ENCODE data around the gene ST14.
"Not testable (repeated sequence)": the region's sequence is repeated elsewhere in the genome, so short reads cannot be mapped to it uniquely, and the experiment has no call there.

ST14 gene

DNA sequence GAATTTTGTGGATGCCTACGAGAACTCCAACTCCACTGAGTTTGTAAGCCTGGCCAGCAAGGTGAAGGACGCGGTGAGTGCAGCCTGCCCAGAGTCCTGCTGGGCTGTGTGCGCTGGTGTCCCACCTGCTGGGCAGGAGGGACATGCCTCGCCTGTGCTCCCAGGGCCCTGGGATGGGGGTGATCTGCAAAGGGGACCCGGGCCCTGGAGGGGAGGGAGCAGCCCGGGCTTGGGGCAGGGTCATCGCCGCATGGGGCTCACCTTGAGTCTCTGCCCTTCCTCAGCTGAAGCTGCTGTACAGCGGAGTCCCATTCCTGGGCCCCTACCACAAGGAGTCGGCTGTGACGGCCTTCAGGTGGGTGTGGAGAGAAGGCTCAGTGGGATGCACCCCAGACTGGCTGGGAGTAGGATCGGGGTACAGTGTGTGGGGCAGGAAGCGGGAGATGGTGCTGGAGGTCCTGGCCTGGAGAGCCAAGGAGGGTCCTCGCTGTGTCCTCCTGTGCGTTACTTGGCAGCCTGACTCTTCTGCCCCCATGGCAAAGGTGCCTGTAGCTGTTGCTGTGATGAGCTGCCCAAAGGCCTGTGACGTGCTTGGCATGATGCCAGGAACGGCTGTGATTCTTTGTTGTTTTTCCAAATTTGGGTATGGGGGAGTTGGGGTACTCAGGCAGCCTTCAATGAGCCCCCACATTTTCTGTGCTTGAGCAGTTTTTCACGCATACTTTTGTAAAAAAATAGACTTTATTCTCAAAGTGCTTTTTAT, 29.2 kb downstream of the ST14 start:
- Histone ChIP-seq H3K27me3 (ENCODE audit: insufficient read depth, low read length) (no peaks in the 10 kb centered on the region), H3K79me2 (ENCODE audit: control insufficient read depth, insufficient read depth, low read length, unreplicated experiment) (no peaks in the 10 kb centered on the region), H2AFZ (ENCODE audit: low read length, unreplicated experiment) (no peak overlapping the region), H3K36me3 (ENCODE audit: insufficient read depth, low read length) (no peaks in the 10 kb centered on the region), H3K4me3 (ENCODE audit: low read depth, low read length) (no peak overlapping the region), H3K4me1 (ENCODE audit: control insufficient read depth, insufficient read depth, low read length, unreplicated experiment) (no peaks in the 10 kb centered on the region), H3K27ac (ENCODE audit: low read depth, low read length) (no peak overlapping the region)

DNA sequence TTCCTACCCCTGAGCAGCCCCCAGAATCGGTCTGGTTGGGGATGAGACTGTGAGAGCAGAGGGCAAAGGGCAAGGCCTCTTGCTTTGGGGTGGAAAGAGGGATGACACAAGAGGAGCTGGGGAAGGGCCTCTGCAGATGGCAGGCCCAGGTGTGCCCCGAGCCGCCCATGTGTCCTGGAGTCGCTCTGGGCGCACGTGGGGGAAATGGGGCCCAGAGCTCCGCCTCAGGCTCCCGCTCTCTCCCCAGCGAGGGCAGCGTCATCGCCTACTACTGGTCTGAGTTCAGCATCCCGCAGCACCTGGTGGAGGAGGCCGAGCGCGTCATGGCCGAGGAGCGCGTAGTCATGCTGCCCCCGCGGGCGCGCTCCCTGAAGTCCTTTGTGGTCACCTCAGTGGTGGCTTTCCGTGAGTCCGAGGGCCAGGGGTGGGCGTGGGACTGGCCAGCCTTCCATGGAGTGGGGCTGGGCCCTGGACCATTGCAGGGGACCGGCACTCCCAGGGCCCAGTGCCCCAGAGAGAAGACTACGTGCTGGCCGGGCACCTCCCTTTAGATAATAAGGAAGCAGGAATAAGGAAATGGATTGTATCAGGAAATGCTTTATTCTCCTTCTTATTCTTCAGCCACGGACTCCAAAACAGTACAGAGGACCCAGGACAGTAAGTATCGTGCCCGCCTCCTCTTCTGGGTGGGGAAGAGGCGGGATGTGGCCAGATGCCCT, 30.1 kb downstream of the ST14 start:
- Histone ChIP-seq H3K4me1 (ENCODE audit: control insufficient read depth, insufficient read depth, low read length, unreplicated experiment) (no peaks in the 10 kb centered on the region), H3K79me2 (ENCODE audit: control insufficient read depth, insufficient read depth, low read length, unreplicated experiment) (no peaks in the 10 kb centered on the region), H3K4me3 (ENCODE audit: low read depth, low read length) (no peak overlapping the region), H3K27ac (ENCODE audit: low read depth, low read length) (no peak overlapping the region), H2AFZ (ENCODE audit: low read length, unreplicated experiment) (no peak overlapping the region), H3K27me3 (ENCODE audit: insufficient read depth, low read length) (no peaks in the 10 kb centered on the region), H3K36me3 (ENCODE audit: insufficient read depth, low read length) (no peaks in the 10 kb centered on the region)

DNA sequence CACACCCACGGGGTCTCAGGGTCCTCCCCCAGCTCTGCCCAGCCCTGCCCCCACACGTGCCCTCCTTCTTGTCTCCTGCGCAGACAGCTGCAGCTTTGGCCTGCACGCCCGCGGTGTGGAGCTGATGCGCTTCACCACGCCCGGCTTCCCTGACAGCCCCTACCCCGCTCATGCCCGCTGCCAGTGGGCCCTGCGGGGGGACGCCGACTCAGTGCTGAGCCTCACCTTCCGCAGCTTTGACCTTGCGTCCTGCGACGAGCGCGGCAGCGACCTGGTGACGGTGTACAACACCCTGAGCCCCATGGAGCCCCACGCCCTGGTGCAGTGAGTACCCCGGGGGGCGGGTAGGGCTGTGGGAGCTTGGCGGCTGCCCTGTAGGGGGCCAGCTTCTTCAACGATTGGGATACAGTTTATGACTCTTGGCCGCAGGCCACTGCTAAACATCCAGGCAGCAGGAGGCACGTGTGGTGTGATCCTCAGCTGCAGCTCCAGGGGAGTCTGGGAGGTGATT, 30.8 kb downstream of the ST14 start:
- Histone ChIP-seq H3K4me3 (ENCODE audit: low read depth, low read length) (no peak overlapping the region), H3K79me2 (ENCODE audit: control insufficient read depth, insufficient read depth, low read length, unreplicated experiment) (no peaks in the 10 kb centered on the region), H3K36me3 (ENCODE audit: insufficient read depth, low read length) (no peaks in the 10 kb centered on the region), H3K27me3 (ENCODE audit: insufficient read depth, low read length) (no peaks in the 10 kb centered on the region), H3K4me1 (ENCODE audit: control insufficient read depth, insufficient read depth, low read length, unreplicated experiment) (no peaks in the 10 kb centered on the region), H3K27ac (ENCODE audit: low read depth, low read length) (no peak overlapping the region), H2AFZ (ENCODE audit: low read length, unreplicated experiment) (no peak overlapping the region)

DNA sequence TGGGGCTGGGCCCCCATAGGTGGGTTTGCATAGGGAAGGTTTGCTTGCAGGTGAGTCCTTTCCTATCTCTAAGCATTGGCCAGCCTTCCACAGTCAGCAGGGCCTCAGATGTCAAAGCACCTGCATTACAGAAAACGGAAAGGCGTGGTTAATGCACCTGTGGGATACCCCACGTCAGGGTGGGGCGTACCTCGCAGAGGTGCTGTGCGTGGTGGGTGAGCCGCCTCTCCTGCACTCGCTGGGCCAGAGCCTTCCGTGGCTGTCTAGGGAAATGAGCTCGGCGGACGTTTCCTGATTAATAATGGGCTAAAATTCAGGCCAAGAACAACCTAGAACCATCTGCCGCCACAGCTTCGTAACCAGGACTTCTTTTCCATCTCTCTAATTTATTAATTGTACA, 32.3 kb downstream of the ST14 start:
- Histone ChIP-seq H2AFZ (ENCODE audit: low read length, unreplicated experiment) (no peak overlapping the region), H3K4me1 (ENCODE audit: control insufficient read depth, insufficient read depth, low read length, unreplicated experiment) (no peaks in the 10 kb centered on the region), H3K36me3 (ENCODE audit: insufficient read depth, low read length) (no peaks in the 10 kb centered on the region), H3K79me2 (ENCODE audit: control insufficient read depth, insufficient read depth, low read length, unreplicated experiment) (no peaks in the 10 kb centered on the region), H3K27me3 (ENCODE audit: insufficient read depth, low read length) (no peaks in the 10 kb centered on the region), H3K4me3 (ENCODE audit: low read depth, low read length) (no peak overlapping the region), H3K27ac (ENCODE audit: low read depth, low read length) (no peak overlapping the region)

DNA sequence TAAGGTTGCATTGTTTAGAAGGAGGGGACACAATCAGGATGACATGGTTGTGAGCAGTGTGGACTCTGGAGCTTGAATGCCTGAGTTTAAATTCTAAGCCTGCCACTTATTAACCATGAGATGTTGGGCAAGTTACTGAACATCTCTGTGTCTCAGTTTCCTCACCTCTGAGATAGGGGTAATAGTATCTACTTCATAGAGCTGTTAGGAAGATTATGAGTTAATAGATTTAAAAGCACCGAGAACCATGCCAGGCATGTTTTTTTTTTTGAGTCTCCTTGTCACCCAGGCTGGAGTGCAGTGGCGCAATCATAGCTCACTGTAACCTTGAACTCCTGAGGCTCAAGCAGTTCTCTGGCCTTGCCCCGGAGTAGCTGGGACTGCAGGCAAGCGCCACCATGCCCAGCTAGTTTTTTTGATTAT, 33.3 kb downstream of the ST14 start:
- H3K27ac ChIP-seq (ENCODE audit: low read depth, low read length), result no peak overlapping the region

DNA sequence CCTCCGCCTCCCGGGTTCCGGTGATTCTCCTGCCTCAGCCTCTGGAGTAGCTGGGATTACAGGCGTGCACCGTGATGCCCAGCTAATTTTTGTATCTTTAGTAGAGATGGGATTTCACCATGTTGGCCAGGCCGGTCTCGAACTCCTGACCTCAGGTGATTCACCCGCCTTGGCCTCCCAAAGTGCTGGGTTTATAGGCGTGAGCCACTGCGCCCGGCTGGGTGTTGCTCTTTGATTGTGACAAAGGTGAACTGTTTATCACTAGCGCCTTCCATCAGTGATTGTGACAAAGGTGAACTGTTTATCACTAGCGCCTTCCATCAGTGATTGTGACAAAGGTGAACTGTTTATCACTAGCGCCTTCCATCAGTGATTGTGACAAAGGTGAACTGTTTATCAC, 34.0 kb downstream of the ST14 start:
- not testable (repeated sequence) for H3K4me3 ChIP-seq (ENCODE audit: low read depth, low read length); H2AFZ ChIP-seq (ENCODE audit: low read length, unreplicated experiment); H3K27me3 ChIP-seq (ENCODE audit: insufficient read depth, low read length); H3K36me3 ChIP-seq (ENCODE audit: insufficient read depth, low read length); H3K79me2 ChIP-seq (ENCODE audit: control insufficient read depth, insufficient read depth, low read length, unreplicated experiment); H3K4me1 ChIP-seq (ENCODE audit: control insufficient read depth, insufficient read depth, low read length, unreplicated experiment); H3K27ac ChIP-seq (ENCODE audit: low read depth, low read length)

More for the DNA sequence above, 33.3 kb downstream of the ST14 start:
- Histone ChIP-seq H3K36me3 (ENCODE audit: insufficient read depth, low read length) (no peaks in the 10 kb centered on the region), H3K27me3 (ENCODE audit: insufficient read depth, low read length) (no peaks in the 10 kb centered on the region), H2AFZ (ENCODE audit: low read length, unreplicated experiment) (no peak overlapping the region), H3K4me1 (ENCODE audit: control insufficient read depth, insufficient read depth, low read length, unreplicated experiment) (no peaks in the 10 kb centered on the region), H3K4me3 (ENCODE audit: low read depth, low read length) (no peak overlapping the region), H3K79me2 (ENCODE audit: control insufficient read depth, insufficient read depth, low read length, unreplicated experiment) (no peaks in the 10 kb centered on the region)

DNA sequence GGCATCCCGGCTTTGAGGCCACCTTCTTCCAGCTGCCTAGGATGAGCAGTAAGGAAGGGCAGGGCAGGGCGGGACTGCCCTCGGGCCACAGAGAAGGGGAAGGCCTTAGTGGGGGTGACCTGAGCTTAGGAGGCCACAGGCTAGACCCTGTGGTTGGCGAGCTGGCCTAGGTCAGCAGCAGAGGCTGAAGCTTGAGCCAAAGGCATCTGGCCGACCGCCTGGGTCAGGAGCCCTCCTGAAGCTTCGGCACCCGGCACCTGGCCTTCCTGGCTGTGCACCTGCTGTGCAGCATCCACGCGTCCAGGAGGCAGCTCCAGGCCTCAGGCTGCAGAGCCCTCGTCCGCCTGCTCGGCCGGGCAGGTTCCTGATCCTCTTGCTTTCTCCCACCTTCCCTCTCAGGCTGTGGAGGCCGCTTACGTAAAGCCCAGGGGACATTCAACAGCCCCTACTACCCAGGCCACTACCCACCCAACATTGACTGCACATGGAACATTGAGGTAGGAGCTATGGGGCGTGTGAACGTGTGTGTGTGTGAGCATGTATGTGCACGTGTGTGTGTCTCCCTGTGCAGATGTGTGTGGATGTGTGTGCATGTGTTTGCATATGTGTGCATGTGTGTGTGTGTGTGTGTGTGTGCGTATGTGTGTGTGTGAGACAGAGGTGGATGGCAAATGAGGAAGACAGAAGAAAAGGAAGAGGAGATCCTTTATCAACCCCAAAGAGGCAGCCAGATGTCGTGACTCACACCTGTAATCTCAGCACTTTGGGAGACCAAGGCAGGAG, 34.9 kb downstream of the ST14 start:
- Histone ChIP-seq H3K36me3 (ENCODE audit: insufficient read depth, low read length) (no peaks in the 10 kb centered on the region), H3K27me3 (ENCODE audit: insufficient read depth, low read length) (no peaks in the 10 kb centered on the region), H3K79me2 (ENCODE audit: control insufficient read depth, insufficient read depth, low read length, unreplicated experiment) (no peaks in the 10 kb centered on the region), H2AFZ (ENCODE audit: low read length, unreplicated experiment) (no peak overlapping the region), H3K27ac (ENCODE audit: low read depth, low read length) (no peak overlapping the region), H3K4me3 (ENCODE audit: low read depth, low read length) (no peak overlapping the region), H3K4me1 (ENCODE audit: control insufficient read depth, insufficient read depth, low read length, unreplicated experiment) (no peaks in the 10 kb centered on the region)

DNA sequence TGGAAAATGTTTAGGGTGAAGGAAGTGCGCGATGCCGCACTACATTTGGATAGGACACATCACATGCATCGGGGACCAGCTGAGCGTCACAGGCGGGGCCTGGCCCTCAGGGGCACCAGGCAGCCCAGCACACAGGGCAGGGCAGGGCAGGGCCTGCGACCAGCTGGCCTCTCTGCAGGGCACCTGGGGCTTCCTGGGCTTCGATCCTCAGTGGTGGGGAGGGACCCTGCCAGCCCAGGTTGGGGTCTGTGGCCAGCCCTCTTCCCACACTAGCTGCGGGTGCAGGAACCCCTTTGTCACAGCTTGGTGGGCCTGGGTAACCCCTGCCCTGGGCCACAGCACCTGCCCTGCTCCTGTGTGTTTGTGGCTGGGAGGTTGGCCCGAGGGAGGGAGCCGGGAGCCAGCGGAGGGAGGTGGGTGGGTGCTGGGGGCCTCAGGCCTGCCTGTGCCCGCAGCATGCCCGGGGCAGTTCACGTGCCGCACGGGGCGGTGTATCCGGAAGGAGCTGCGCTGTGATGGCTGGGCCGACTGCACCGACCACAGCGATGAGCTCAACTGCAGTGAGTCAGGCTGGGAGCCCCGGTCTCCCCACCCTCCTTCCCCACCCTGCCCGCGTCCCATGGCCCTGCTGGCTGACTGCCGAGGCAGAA, 37.9 kb downstream of the ST14 start:
- H3K36me3 ChIP-seq (ENCODE audit: insufficient read depth, low read length), result no peaks in the 10 kb centered on the region
- no peak overlapping the region for H3K4me3 ChIP-seq (ENCODE audit: low read depth, low read length)
- no peaks in the 10 kb centered on the region for H3K27me3 ChIP-seq (ENCODE audit: insufficient read depth, low read length)
- no peak overlapping the region for H2AFZ ChIP-seq (ENCODE audit: low read length, unreplicated experiment)
- no peaks in the 10 kb centered on the region for H3K4me1 ChIP-seq (ENCODE audit: control insufficient read depth, insufficient read depth, low read length, unreplicated experiment)
- no peak overlapping the region for H3K27ac ChIP-seq (ENCODE audit: low read depth, low read length)
- H3K79me2 ChIP-seq (ENCODE audit: control insufficient read depth, insufficient read depth, low read length, unreplicated experiment), result no peaks in the 10 kb centered on the region

DNA sequence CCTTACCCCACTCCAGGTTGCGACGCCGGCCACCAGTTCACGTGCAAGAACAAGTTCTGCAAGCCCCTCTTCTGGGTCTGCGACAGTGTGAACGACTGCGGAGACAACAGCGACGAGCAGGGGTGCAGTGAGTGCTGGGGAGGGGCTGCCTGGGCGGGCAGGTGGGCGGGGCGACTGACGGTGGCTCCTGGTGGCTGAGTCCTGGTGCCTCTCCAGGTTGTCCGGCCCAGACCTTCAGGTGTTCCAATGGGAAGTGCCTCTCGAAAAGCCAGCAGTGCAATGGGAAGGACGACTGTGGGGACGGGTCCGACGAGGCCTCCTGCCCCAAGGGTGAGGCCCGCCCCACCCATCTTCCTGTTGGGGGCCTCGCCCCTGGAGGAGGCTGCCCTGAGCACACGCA, 38.7 kb downstream of the ST14 start:
- no peak overlapping the region for H3K27ac ChIP-seq (ENCODE audit: low read depth, low read length)
- H3K27me3 ChIP-seq (ENCODE audit: insufficient read depth, low read length), result no peaks in the 10 kb centered on the region
- H2AFZ ChIP-seq (ENCODE audit: low read length, unreplicated experiment), result no peak overlapping the region
- H3K79me2 ChIP-seq (ENCODE audit: control insufficient read depth, insufficient read depth, low read length, unreplicated experiment), result no peaks in the 10 kb centered on the region
- no peak overlapping the region for H3K4me3 ChIP-seq (ENCODE audit: low read depth, low read length)
- H3K36me3 ChIP-seq (ENCODE audit: insufficient read depth, low read length), result no peaks in the 10 kb centered on the region
- no peaks in the 10 kb centered on the region for H3K4me1 ChIP-seq (ENCODE audit: control insufficient read depth, insufficient read depth, low read length, unreplicated experiment)

DNA sequence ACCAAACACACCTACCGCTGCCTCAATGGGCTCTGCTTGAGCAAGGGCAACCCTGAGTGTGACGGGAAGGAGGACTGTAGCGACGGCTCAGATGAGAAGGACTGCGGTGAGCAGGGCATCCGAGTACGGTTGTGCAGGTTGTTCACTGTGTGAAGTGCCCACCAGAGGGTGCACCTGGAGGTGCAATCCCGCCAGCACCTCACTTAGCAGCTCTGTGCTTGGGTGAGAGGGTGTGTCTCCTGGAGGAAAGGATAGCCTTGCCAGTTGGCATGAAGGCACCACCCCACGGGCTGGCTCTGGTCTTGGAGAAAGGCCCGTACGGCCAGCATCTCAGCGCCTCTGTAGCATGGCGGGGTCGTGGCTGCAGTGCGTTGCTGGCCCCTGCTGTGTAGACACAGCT, 39.4 kb downstream of the ST14 start:
- Histone ChIP-seq H3K27ac (ENCODE audit: low read depth, low read length) (no peak overlapping the region), H2AFZ (ENCODE audit: low read length, unreplicated experiment) (no peak overlapping the region), H3K36me3 (ENCODE audit: insufficient read depth, low read length) (no peaks in the 10 kb centered on the region), H3K79me2 (ENCODE audit: control insufficient read depth, insufficient read depth, low read length, unreplicated experiment) (no peaks in the 10 kb centered on the region), H3K4me1 (ENCODE audit: control insufficient read depth, insufficient read depth, low read length, unreplicated experiment) (no peaks in the 10 kb centered on the region), H3K27me3 (ENCODE audit: insufficient read depth, low read length) (no peaks in the 10 kb centered on the region), H3K4me3 (ENCODE audit: low read depth, low read length) (no peak overlapping the region)

All from ACC112 (cell line).